GM18499 (cell line): ENCODE measurements around the gene STYK1.
A peak's percentile ranks its signal among the peaks of the same experiment; 100 is the strongest.

Source experiments
- ATAC-seq: cut with Tn5 transposase; IDR thresholded peaks from one replicate; pipeline ENCODE4 v1.9.1; 2021; ENCODE audit warnings: moderate number of reproducible peaks; ENCODE audit not compliant: insufficient read depth, unreplicated experiment

STYK1 gene, protein sequence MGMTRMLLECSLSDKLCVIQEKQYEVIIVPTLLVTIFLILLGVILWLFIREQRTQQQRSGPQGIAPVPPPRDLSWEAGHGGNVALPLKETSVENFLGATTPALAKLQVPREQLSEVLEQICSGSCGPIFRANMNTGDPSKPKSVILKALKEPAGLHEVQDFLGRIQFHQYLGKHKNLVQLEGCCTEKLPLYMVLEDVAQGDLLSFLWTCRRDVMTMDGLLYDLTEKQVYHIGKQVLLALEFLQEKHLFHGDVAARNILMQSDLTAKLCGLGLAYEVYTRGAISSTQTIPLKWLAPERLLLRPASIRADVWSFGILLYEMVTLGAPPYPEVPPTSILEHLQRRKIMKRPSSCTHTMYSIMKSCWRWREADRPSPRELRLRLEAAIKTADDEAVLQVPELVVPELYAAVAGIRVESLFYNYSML

DNA sequence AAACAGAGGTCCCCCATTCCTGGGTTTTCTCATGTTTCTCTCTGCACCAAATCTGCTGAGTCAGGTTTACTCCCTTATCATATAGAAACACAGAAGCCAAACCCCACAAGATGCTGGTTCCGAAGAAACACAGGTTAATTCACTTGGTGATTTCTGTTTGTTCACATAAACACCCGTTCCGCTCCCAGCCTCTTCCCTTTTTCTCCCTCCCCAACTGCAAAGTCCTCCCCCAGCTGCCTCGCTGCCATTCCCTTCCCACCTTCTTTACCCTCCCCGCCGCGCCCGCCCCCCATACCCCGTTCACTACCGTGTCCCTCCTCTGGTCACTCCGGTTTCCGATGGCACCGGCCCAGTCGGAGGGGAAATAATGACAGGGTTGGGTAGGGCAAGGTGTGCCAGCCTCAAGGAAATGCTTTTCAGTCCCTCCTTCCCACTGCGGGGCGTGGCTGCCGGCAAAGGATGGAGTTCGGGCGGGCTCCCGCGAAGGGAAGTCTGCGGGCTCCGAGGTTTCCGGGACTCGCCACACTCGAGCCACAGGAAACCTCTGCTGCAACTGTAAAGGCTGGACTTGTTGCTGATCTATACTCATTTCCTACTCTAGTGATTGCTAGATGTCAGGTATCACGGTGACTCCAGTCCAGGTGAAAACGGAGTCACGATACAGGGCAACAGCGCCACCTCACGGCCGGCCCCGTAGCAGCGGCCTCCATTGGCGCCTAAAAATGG is at the start of gene STYK1:
Gene STYK1 (minus strand): TSS at position 394 of the 726 bp plus-strand sequence. CDS start 39,434 bp downstream, outside the sequence.
- no peak for ATAC-seq

DNA sequence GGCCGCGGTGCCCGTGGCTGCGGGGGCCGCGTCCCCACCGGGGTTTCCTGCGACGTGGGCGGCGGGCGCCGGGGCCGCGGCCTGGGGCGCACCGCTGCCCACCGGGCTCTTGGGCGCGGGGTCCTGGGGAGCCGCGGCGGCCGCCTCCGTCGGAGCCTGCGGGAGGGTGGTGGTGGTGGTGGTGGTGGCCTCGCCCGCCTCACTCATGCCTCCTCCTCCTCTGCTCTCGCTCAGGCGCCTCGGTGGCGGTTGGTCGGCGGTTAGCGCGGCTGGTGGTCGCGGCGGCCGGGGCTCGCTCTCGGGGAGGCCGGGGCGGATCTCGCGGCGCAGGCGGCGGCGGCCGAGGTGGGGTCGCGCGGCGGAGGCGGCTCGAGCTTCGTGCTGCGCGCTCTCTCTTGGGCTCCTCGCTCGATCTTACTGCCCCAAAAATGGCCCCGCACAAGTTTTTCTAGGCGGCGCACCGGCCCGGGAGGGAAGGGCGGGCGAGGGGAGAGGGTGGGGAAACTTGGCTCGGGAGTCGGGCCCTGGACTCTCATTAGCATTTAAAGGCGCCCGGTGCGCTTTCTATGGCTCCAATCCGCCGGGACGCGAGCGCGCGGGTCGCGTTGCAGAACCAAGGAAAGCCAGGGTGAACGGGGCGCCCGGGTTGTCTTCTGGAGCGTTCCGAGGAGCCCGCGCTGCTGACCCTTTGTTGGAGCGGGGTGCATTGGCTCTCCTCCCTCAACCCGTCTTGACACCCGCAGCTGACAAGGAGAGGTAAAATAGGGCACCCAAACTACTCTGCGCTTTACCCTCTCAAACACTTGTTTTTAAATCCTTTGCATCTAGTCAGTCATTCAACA is 49.3 kb upstream of the STYK1 start, which contains the start of gene YBX3:
Gene YBX3 (minus strand): TSS at position 419 of the 842 bp plus-strand sequence. CDS start 212 bp downstream, at position 207.
- no peak for ATAC-seq

DNA sequence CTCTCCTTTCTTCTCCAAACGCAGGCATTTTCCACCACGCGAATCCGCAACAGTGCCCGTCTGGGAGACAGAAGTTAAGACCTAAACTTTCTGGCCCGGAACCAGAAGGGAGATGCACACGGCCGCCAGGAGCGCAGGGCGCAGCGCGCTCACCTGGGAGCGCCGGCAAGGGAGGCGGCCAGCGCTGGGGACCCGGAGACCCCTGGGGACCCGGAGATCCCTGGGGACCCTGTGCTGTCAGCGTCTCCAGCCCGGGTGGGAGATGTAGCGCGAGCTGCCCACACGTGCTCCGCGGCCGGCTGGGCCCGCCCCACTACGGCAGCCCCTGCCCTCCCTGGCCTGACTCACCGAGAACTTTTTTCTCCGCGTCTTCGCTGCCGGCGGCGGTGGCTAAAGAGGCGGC is 48.7 kb upstream of the STYK1 start:
- no peak for ATAC-seq

DNA sequence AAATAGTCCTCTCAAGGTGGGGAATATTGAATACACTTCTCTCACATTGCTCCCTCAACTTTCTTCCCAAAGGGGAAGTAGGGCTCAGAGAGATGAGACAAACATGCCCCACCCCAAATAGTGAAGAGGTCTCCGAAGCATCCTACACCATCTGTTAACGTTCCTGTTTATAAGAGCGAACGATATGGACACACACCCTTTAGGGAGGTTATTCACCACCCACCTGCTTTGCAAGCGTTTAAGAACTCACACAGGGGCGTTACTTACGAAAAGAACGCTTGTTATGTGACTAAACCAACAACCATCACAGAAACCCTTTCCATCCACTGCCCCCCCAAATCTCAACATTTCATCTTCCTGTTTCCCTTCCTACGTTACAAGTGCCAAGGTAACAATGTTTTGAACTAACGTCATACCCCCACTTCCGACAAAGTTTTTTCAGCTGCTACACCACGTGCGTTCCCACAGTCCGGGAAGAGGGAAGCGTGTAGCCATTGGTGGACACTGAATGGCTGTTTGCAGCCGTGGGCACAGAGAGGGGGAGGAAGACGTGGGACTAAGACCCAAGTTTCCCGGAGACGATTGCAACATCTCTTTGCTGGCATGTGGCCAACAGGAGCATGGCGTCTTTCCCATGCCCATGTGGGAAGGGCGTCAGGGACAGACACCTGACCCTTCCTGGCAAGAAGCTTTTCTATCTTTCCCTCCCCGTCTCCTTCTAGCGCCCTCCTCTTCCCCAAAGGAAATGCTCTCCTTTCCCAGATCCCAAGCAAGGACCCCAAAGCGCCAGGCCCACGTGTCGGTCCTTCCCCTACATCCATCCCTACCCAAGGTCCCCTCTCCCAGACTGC is 48.0 kb upstream of the STYK1 start:
- no peak for ATAC-seq

DNA sequence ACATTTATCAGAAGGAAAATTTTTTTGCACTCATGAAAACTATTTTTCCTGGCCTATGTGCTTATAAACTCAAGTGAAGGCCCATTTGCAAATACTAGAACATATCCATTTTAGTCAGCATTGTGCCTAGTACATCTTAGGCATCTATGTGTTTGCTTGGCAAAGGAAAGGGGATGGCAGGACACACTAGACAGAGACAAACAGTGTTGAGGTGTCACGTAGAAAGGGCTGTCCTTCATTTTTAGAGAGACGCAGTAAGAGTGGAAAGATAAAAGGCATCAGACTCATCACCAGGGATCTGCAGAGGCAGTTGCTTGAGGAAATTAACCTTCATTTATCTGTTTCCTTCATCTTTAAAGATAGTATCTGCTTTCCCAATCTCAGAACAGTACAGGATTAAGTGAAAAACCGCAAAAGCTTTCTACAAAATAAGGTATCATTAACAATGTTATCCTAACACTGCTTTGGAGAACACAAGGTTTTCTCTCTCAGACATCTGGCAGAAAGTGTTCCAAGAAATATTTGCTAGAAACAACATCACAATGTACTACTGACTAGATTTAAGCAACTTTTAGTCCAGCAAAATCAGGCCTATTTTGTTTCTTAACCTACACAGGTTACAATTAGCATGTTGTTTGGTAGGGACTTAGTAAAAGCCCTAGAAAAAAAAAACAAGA is 47.3 kb upstream of the STYK1 start:
- ATAC-seq, result no peak

DNA sequence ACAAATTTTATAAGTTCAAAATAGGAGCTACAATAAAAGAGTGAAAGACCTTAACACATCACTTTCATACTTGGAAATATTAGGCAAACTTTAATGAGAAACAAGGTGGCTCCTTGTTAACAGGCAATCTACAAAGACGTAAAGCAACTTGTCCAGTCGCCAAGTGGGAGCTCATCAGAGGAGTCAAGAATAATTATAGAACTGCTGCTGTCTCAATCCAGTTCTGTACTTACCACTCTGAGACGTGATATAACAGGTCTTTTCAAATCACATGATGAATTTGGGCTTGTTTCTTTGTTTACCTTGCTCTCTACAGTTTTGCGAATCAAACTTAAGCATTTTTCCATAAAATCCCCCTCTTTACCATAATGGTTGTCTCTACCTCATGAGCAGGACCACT is 45.6 kb upstream of the STYK1 start:
- no peak for ATAC-seq

DNA sequence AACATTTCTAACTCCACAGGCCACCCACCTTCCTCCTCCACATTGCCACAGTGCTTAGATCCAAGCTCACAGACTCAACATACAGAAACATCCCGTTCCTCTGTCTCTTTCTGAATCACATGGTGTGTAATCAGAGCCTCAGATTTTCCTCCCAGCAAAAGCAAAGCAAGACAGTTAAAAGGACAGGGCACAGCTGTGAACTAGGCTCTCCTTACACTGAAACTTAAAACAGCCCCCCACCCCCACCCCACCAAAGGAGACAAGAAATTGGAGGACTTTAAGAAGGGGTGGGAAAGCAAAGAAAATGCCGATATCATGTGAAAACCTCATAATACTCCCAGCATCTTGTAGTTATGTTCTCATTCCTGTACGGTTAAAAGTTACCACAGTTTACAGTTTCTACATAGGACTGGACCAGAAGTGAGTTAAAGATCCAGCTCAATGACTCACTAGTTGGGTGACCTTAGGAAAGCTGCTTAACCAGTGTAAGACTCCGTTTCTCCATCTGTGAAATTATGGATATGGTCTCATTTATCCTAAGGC is 44.5 kb upstream of the STYK1 start:
- no peak for ATAC-seq

DNA sequence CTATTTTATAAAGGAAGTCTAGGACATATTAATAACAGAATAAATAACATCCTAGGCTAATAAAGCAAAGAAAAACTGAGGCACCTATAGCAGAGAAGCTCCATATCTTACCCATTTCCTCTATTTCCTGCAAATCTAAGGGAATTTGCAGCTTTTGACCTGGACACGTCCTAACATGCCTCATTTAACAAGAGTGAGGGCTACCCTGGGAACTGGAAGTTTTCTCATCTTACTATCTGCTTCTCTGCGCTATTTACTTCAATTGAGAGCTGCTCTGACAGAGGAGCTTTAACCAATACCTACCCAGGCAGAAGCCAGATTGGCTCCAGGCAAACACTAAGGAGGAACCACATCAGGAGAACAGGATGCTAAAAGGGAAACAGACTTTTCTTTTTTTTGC is 43.6 kb upstream of the STYK1 start:
- no peak for ATAC-seq

DNA sequence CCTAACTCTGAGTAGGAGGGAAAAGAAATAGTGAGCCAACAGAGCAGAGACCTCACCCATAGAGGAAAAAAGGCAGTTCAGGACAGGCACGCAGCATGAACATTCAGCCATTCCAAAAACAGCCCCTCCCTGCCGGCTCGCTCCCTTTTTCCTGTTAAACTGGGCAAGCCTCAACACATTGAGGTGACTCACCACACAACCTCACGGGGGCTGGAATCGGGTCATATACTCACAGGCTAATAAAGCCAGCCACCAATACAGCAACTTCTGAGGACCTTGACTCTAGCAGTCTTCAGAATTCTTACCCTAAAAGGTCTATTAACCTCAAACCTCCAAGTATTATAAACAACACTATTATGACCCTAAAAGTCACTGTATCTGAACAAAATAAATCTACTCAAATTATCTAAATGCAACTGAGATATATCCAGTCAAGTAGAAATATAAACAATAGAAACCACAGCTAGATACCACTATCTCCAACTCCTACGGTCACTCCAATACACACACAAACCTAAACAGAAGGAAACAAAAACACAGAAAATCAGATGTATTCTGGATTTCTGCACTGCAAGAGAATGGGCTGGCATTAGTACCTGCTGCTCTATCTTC is 43.0 kb upstream of the STYK1 start:
- ATAC-seq, result no peak

DNA sequence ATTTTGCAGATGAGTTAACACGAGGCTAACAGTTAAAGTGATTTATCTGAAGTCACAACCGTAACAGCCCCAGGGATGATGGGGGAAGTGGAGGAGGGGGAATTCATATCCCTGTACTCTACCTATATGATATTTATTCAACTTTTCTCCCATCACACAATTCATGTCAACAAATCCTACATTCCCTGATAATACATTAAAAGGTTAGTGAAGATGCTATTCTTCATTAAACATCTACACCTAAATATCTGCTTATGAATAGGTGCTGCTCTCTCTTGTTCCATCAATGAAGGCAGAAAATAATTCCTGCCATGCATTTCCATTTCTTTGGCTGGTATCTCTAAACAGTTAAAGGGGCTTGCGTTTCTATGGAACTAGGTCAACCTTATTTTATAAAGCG is 42.4 kb upstream of the STYK1 start:
- no peak for ATAC-seq

DNA sequence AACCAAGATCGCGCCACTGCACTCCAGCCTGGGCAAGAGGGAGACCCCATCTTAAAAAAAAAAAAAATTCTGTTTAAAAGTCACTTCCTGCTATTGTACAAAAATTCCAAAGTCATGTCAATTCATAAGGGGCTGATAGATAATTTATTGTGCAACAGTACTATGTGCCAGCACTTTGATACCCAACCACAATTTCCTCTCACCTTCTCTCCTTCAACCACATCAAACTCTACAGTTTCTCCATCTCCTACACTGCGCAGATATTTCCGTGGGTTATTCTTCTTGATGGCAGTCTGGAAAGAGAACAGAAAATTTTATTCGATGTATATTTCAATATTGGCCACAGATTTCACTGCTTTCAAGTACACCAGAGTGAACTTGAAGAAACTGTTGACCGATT is 41.6 kb upstream of the STYK1 start:
- no peak for ATAC-seq

DNA sequence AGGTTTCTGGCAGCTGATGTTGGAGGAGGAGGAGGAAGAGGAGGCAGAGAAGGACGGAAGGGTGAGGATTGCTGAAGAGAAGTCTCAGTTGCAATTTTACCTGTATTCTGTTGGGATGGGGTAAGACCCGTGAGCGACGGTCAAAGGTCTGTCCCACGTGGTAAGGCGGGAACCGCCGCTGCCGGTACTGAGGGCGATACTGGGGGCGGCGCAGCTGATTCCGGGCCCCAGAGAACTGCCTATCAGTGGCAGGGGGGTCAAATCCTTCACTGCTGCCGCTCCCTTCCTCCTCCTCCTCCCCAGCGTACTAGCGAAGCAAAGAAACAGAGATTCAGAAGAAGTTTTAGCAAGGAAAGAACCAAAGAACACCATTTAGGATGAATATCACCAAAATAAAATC is 36.0 kb upstream of the STYK1 start:
- no peak for ATAC-seq

DNA sequence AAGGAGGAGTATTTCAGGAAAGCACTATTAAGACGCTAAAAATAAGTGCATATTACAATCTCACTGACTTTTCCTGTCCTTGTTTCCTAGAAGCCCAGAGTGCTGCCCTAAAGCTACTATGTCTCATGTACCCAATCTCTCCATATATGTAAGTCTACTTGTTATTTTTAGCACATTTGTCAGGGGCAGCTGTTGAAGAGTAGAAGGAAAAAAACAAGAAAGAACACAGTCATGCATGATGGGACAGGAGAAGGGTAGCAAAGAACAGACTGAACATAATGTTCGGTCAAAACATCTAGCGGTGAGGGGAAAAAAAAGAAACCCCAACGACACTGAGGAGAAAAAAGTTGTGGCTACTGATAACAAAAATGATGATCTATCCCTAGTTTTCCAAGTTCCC is 35.0 kb upstream of the STYK1 start:
- no peak for ATAC-seq

DNA sequence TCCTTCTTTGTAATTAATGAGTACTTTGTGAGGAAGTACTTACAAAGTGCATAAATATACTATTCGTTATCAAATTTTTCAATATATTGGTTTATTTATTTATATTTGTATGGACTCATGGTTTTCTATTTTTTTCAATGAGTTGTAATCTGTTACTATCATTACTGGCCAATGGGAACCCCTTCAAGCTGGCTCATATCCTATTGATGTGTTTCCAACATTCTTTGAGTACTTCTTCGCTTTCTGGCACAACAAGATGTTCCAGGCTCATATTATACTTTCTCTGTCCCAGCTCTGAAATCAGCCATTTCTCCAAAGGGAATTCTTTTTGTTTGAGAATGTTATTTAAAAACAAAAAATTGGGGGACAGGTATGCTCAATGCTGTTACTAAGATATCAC is 31.8 kb upstream of the STYK1 start:
- ATAC-seq, result no peak

DNA sequence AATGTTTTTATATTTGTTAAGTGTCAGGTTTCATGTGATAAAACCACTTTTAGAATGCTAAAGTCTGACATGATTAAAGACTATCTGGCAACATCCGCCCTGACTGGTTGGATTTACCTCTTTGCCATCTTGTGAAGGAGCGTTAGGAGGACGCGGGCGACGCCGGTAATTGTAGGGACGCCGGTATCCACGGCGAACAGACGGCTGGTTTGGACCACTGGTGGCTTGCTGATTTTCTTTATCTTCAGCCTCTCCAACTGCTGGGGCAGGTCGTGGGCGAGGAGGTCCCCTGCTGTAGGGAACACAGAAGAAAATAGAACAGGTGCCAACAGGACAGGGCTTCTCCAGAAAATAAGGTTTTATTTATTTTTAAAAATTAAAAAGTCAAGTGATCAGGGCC is 28.0 kb upstream of the STYK1 start:
- no peak for ATAC-seq

DNA sequence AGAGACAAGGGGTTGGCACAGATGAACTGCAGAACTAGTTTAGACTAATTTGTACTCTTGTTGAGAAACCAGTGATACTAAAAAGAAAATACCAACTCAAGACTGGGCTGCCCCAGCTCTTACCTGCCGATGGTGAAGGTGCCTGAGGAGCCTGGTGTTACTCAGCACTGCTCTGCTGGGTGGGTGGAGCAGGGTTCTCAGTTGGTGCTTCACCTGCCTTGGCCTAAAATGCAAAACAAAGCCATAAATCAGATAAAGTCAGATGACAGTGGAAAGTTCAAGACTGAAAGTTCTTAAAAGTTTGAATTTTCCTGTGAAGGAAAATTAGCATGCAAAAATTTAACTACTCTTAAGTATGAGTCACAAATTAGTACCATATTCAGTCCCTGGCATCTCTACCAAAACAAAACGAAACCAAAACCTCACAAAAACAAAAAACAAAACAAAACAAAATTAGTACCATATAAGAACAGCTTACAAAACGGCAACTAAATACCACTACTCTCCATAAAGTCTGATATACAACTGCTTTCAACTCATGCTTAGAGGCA is 27.4 kb upstream of the STYK1 start:
- ATAC-seq, result peak; percentile 72

DNA sequence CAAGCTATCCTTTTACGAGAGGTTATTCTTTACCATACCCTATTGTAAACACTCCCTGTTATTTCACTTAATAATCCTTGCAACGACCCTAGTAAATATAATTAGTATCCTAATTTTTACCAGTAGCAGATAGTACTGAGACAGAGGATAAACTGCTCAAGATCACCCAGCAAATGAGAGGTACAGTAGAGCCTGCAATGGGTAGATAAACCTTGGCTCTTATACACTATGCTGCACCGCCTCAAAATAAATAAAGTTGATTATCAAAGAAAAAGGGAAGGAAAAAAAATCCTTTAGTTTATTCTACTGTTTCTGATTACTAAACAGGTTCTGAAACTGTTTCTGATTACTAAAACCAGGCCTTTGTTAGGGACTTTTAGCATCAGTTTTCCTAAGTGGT is 26.7 kb upstream of the STYK1 start:
- no peak for ATAC-seq

DNA sequence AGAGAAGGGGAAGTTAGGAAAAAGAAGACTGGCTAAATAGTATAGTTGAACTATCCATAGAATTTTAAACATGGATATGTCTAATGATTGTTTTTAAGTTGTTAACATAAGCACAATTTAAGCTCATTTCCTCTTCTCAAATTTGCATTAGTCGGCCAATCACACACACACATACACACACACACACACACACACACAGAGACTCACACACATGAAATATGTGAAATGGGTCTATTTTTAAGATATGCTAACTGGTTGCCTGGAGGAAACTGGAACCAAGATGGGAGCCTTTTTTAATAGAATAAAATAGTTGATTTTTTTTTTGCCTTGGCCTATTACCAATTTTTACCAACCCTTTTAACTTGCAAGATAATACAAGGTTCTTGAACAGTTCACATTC is 24.0 kb upstream of the STYK1 start:
- no peak for ATAC-seq
